A549 treated with AZD2906 at 1 μM for 4 hours (cell line): Measurements from ENCODE around the gene ELL3. TPM values are rescaled to one million over a fixed set of nuclear protein-coding genes. Genes with fewer than 3 reads are reported as not detected.

Experiments
- total RNA-seq: library from RNA; stranded (reverse); fragments of 200-300 nt; extraction: Qiagen RNA extraction; gene quantifications from 5 replicates; pipeline ENCODE4 v1.2.3, GENCODE V29; 2022

The ELL3 gene, protein sequence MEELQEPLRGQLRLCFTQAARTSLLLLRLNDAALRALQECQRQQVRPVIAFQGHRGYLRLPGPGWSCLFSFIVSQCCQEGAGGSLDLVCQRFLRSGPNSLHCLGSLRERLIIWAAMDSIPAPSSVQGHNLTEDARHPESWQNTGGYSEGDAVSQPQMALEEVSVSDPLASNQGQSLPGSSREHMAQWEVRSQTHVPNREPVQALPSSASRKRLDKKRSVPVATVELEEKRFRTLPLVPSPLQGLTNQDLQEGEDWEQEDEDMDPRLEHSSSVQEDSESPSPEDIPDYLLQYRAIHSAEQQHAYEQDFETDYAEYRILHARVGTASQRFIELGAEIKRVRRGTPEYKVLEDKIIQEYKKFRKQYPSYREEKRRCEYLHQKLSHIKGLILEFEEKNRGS
- total RNA-seq, result 1.2 to 2.1 TPM (median 1.7 TPM) in 5 replicates

GRCh38 chr15:43776718-43777266 lies at the start of gene ELL3:
TSS of gene ELL3 (minus strand) at chr15:43776966. CDS start at chr15:43776901, 65 bp downstream.

DNA sequence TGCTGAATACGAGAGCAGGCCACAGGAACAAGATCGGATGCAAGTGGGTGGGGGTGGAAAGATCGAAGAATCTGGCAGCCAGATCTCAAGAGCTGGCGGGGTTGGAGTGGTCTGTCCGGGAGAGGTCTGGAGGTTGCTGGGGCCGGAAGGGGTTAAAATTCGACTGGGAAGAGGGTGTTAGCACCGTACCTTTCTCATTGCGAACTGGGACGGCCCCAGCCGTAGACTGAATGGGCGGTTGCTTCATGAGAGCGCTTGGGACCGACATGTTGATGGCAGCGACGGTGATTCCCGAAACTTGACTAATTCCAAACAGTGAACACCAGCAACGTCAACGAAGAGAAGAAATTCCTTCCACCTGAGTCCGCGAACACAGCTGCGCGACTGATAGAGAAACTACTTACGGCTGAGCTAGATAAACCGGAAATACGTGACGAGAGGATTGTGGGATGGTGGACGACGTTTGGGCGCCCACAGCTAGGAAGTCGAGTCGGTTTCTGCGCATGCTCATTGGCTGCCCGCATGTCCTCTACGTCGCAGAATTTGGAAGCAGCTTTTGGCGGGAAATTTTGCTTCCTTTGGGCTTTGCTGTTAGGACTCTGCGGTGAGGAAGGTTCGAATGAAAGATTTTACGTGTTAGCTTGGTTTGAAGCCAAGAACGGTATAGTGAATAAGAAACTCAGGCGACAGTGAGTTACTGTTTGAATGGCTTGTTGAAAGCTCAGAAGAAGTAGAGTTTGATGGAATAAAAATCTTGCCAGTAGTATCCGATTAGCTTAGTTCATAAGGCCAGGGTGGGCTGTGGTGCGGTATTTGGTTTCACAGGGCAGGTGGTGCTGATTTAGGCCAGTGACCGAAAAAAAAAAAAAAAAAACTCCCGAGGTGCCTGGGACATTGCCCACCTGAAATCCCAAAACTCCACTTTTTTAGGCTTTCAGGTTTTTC lies 47.8 kb upstream of the ELL3 start, which contains the start of gene MFAP1:
TSS of gene MFAP1 (minus strand) at position 389 of the 945 bp plus-strand sequence. CDS start at position 268, 121 bp downstream.

DNA sequence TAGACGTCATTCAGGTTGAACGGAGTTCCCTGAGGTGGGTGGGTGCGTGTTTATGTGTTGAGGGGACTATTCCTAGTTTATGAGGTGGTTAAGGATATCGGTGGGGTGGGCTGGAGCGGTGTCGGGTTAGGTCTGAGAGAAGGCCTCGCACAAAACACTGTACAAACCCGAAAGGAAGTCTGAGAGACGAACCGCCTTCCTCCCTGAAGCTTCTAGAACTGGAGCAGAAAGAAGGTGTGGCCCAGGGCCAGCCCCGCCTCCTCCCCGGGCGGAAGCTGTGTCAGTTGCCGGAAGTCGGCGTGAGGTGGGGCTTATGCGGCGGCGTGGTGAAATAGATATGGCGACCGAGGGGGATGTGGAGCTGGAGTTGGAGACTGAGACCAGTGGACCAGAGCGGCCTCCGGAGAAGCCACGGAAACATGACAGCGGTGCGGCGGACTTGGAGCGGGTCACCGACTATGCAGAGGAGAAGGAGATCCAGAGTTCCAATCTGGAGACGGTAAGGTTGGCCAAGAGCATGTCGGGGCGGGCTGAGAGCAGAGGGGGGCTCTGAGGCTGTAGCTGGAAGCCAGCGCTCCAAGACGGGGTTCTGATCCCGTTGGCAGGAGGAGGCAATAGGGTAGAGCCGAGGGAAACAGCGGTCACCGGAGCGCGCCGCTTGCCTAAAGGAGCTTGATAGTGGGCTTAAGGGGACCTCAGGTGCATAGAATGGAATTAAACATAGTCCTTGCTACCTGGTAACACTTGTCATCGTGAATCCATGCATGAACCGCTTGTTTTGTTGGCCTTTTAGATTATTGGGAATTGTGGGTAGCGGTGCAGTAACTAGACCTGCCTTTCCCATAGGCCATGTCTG lies 23.7 kb upstream of the ELL3 start, which contains the start of gene HYPK:
TSS of gene HYPK (plus strand) at position 314 of the 856 bp plus-strand sequence. CDS start at position 338, 24 bp downstream.

DNA sequence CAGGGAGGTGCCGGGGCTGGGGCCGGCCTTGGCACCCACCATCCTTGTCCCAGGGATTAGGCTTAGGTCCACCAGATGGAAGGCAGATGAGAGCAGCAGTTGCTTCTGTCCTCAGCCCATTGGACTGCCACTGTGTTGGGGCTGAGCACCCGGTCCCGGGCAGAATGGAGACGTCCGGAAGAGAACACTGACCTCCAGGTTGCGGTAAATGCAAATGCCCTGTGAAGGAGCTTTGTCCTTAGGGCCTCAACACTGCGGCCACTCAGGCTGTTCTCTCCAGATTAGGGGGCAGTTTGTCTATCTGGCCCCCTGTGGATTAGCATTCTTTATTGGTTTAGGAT lies 23.1 kb upstream of the ELL3 start, which contains the start of gene SERINC4:
TSS of gene SERINC4 (minus strand) at position 276 of the 341 bp plus-strand sequence. CDS start at position 42, 234 bp downstream.

DNA sequence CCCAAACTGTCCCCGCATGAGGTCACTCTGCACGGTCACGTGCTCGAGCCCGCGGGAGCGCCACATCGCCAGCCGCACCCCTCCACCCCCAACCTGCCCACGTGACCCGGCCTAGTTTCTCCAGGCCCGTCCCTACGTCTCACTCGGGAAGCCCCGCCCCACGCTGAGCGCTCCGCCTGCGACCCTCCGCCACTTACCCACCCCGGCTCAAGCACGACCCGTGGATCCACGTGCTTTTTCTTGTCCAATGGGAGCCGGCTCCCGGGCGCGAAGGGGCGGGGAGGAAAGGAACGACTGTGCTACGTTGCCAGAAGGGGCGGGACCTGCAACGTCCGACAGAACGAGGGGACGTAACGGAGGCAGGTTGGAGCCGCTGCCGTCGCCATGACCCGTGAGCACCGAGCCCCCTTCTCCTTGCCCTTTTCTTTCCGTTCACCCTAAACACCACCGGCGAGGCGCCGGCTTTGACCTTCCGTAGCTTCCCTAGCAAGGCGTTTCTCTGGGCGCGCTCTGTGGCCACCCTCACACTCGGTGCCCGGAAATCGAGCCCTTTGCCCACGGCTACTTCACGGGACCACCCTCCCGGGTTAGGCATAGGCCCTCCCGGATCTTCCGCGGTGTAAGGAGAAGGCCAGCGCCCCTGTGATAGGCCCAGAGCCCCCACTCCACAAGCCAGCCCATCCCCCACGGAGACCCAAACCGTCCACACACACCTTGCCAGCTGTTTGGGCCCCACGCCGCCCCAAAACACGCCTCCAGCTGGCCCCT lies 15.4 kb upstream of the ELL3 start, which contains the start of gene SERF2:
TSS of gene SERF2 (plus strand) at position 328 of the 768 bp plus-strand sequence. CDS start at position 385, 57 bp downstream.

GRCh38 chr15:43746245-43746902 lies 30.4 kb downstream of the ELL3 start, which contains the start of gene PDIA3:
TSS of gene PDIA3 (plus strand) at chr15:43746438. CDS start at chr15:43746540, 102 bp downstream.

Other genes with a start within 250 kb of the ELL3 start
- 4.2 to 7.1 TPM (median 4.7 TPM) in 5 replicates for gene PPIP5K1, start 186.8 kb downstream of the ELL3 start, total RNA-seq
- gene CKMT1B, start 182.9 kb downstream of the ELL3 start, total RNA-seq, result 2.7 to 4.4 TPM (median 3.4 TPM) in 5 replicates
- gene STRC, start 158.2 kb downstream of the ELL3 start, total RNA-seq, result 0.02 to 0.13 TPM (median 0.07 TPM) in 5 replicates
- 0.24 to 1.2 TPM (median 0.95 TPM) in 5 replicates for gene CATSPER2, start 128.1 kb downstream of the ELL3 start, total RNA-seq
- gene CKMT1A, start 83.1 kb downstream of the ELL3 start, total RNA-seq, result 2.6 to 3.5 TPM (median 3.3 TPM) in 5 replicates
- 254 to 351 TPM (median 338 TPM) in 5 replicates for gene PDIA3, start 30.5 kb downstream of the ELL3 start, total RNA-seq
- gene SERF2, start 15.4 kb upstream of the ELL3 start, total RNA-seq, result 431 to 707 TPM (median 687 TPM) in 5 replicates
- gene SERINC4, start 23.3 kb upstream of the ELL3 start, total RNA-seq, result 0.05 to 0.10 TPM (median 0.09 TPM) in 4 of 5 replicates, not detected in the other
- 4.9 to 8.5 TPM (median 5.6 TPM) in 5 replicates for gene HYPK, start 23.6 kb upstream of the ELL3 start, total RNA-seq
- gene MFAP1, start 47.7 kb upstream of the ELL3 start, total RNA-seq, result 22.9 to 29.4 TPM (median 24.0 TPM) in 5 replicates
- gene WDR76, start 50.0 kb upstream of the ELL3 start, total RNA-seq, result 11.0 to 15.0 TPM (median 11.4 TPM) in 5 replicates